ENCODE results near the gene OR51G1. TPM values are rescaled to one million over a fixed set of nuclear protein-coding genes. Genes with fewer than 3 reads are reported as not detected.

Gene OR51G1
- total RNA-seq, 1 experiment from 2014 or later = not detected

DNA sequence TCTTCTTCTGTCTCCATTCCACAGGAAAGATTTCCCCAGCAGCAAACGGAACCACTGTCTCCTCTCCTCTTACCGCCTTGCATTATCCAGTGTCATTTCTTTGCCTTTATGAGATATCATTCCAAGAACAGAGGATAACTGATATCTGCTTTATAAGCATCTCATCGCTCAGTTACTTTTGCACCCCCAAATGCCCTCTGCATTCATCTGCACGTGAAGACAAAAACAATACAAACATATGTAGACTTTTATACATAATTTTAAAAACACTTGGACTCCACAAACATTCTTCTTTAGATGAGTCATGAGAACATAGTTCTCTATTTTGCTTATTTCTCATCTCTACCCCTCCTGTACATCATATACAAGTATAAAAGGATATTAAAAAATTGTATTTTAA lies 43.0 kb downstream of the OR51G1 start:
- H3K36me3 Mint-ChIP-seq (ENCODE audit: insufficient read depth, unreplicated experiment) = no peaks in the 10 kb centered on the region
- H3K9me3 Mint-ChIP-seq (ENCODE audit: low read depth, unreplicated experiment) = no peaks in the 10 kb centered on the region
- no peaks in the 10 kb centered on the region for H3K4me1 Mint-ChIP-seq (ENCODE audit: low read depth, unreplicated experiment)
- no peak overlapping the region for H3K27ac Mint-ChIP-seq (ENCODE audit: unreplicated experiment)
- CTCF ChIA-PET = no interaction called here
- no peak for DNase-seq
- H3K27me3 Mint-ChIP-seq (ENCODE audit: unreplicated experiment) = no peaks in the 10 kb centered on the region
- no TSS peak for BruUV-seq (replicated peaks)
- no peak for TF ChIP-seq CTCF (IDR thresholded peaks at IDR 0.05; ENCODE audit: unreplicated experiment)
- H3K4me3 Mint-ChIP-seq (ENCODE audit: low read depth, unreplicated experiment) = no peak overlapping the region
- intact Hi-C loops (cut with micrococcal nuclease; ENCODE audit: unreplicated experiment) = no loop called here

Other genes with a start within 250 kb of the OR51G1 start
- not detected in 2 replicates for gene OR51E2, start 226.5 kb downstream of the OR51G1 start, total RNA-seq (2022)
- not detected in 2 replicates for gene MMP26, start 219.6 kb downstream of the OR51G1 start, total RNA-seq (2022)
- not detected in 2 replicates for gene OR51F1, start 154.4 kb downstream of the OR51G1 start, total RNA-seq (2022)
- gene OR52R1, start 120.0 kb downstream of the OR51G1 start, total RNA-seq (2022) = not detected in 2 replicates
- not detected in 2 replicates for gene OR51F2, start 103.0 kb downstream of the OR51G1 start, total RNA-seq (2022)
- not detected in 2 replicates for gene OR51S1, start 75.1 kb downstream of the OR51G1 start, total RNA-seq (2022)
- not detected in 2 replicates for gene OR51T1, start 42.4 kb downstream of the OR51G1 start, total RNA-seq (2022)
- gene OR51A7, start 20.6 kb downstream of the OR51G1 start, total RNA-seq (2022) = not detected in 2 replicates
- not detected in 2 replicates for gene OR51G2, start 5.0 kb downstream of the OR51G1 start, total RNA-seq (2022)
- not detected in 2 replicates for gene OR51A4, start 23.3 kb upstream of the OR51G1 start, total RNA-seq (2022)
- not detected in 2 replicates for gene OR51A2, start 31.4 kb upstream of the OR51G1 start, total RNA-seq (2022)
- gene OR51L1, start 70.5 kb upstream of the OR51G1 start, total RNA-seq (2022) = not detected in 2 replicates
- gene OR52J3, start 122.2 kb upstream of the OR51G1 start, total RNA-seq (2022) = not detected in 2 replicates
- not detected in 2 replicates for gene OR52E2, start 135.3 kb upstream of the OR51G1 start, total RNA-seq (2022)
- not detected in 2 replicates for gene OR52E1, start 145.2 kb upstream of the OR51G1 start, total RNA-seq (2022)
- gene OR52A5, start 214.0 kb upstream of the OR51G1 start, total RNA-seq (2022) = not detected in 2 replicates
- not detected in 2 replicates for gene OR52A1, start 230.4 kb upstream of the OR51G1 start, total RNA-seq (2022)

Data from Calu3 (cell line).